GF-D8 (cell line): ENCODE results near the gene CCN2.

Experiments used
- DNase-seq: peaks from one replicate; lab custom pipeline; 2025; lab: John Stamatoyannopoulos, UW

Gene CCN2

DNA sequence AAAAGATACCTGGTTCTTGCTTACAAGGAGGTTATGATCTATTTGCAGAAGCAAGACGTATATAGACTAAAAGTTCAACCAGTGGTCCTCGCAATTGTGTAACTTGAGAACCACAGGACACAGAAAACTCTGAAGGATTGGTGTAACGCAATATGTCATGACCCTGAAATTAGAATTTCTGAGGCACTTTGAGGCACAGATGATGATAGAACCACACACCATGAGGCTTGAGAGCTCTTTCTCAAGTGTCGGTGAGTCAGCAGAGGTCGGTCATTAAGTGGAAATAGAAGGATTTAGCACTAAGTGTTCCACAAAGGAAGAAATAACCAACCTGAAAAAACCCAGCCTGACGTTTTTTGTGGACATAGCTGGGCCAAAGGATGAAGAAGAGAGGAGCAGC lies 15.3 kb upstream of the CCN2 start:
- no peak for DNase-seq

- DNase-seq = no peak
Measured at GRCh38 chr6:131963063-131963462, 11.9 kb upstream of the CCN2 start.

DNA sequence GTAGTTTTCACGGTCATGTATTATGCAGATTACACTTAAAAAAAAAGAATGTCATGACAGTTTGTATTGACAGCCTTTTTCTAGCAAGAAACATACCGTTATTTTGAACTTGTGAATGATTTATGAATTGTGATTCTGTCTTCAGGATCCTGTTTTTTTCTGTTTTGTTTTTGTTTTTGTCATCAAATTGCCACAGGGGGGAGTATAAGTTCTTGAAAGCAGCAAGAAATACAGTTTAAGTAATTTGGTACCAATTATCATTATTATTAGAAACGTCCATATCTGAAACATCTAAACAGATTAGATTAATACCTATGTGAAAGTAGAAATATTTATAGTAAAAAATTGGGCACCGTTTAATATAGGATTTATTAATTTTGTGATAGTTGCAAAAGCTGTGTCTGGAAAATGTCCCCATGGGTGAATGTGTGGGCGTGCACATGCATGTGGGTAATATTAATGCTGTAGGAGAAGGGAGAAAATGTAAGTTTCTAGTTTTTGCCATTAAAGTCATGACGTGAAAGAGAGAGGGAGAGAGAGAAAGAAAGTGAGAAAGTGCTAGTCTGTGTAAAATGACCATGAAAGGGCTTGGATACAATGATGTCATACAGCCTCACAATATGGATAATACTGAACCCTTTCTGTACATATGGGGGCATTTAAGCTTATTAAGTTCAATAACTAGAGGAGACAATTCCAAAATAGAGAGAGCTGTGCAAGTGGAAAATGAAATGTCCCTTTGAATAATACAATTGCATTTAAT lies 9.4 kb upstream of the CCN2 start:
- no peak for DNase-seq

DNA sequence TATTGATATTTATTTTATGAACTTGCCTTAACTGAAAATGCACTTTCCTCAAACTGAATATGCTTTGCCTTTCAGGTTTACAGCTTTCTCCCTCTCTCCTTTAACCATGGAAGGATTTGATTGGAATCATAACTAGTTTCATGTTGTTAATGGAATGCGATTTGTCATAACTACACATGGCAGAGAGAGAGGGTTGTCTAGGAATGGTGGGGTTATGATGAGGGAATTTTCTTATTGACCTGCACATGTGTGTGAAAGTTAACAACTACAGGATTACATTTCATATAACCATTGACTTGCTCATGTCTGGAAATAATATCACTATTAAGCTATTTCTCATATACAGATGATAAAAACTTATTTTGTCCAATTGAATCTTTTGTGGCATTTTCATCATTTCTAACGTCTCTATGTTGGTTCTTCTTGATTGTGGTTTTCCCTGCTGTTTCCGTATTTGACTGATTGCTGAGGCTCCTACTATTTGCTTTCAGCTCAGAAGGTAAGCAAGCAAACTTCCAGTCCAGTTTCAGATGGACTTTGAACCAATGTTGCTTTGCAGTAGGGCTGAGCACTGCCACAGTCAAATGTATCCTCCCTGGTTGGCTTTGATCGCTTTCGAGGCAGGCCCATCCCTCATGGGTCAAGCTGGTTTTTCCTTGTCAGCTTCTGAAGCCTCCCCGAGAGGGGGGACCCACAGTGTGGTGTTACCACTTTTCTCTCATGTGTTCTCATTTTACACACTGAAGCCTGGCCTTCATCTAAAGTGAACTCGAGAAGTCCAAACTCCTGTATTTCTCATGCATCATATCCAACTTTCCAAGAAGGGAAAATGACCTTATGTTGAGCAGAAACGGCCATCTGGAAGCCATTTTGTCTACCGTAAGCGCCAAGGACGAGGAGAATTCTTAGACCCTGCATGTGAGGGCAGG lies 7.6 kb upstream of the CCN2 start:
- no peak for DNase-seq

DNA sequence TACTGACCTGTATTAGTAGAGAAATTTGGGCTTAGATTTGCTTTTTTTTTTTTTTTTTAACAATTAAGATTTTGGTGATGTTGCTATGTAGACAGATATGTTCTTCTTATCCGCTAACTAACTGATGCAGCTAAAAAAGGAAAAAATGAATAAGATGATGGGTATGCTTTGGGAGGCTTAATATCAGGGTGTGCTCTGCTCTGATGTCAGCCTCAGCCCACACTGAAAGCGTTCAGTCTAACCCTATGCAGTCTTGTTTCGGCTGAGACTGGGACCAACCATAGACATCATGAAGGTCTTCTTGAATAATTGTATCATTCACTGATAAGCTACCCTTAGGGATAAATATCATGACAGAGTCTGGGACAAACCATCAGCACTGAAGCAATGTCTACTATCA lies 6.9 kb upstream of the CCN2 start:
- DNase-seq = no peak

DNA sequence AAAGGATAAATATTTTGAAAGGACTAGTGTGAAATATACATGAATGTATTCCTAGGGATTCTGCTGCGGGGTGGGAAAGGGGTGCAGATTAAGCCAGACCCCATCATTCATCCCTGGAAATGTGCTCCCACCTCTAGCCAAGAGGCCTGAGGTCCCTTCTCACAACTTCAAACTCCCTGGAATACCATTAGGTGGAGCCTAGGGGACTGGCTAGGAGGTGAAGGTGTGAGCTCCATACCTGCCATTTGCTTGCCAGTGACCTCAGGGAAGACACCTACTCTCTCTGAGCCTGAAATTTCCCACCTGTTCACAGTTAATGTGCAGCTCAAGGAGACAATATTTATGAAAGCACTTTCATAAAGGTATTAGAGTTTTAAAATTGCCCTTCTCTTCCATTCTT lies 4.7 kb upstream of the CCN2 start:
- DNase-seq = no peak

DNA sequence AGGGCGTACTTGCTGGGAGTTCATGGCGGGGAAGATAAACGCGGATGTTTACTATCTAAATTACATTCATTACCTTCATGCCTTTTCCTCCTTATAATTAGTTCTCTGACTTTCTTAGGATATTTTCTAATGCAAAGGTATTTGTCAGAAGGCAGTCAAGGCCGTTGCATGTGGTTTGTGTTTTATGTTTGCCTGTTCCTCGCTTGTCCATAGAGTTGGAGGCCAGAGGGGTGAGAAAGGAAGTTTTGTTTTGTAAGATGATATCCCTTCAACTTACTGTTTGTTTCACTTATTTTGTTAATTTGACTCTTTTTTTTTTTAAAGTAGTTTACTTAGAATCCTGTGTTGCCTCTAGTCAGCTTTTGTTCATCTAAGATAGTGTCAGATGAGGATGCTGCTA lies 4.0 kb upstream of the CCN2 start:
- DNase-seq = no peak

- DNase-seq = no peak
Measured at GRCh38 chr6:131954775-131955107, 3.6 kb upstream of the CCN2 start.

DNA sequence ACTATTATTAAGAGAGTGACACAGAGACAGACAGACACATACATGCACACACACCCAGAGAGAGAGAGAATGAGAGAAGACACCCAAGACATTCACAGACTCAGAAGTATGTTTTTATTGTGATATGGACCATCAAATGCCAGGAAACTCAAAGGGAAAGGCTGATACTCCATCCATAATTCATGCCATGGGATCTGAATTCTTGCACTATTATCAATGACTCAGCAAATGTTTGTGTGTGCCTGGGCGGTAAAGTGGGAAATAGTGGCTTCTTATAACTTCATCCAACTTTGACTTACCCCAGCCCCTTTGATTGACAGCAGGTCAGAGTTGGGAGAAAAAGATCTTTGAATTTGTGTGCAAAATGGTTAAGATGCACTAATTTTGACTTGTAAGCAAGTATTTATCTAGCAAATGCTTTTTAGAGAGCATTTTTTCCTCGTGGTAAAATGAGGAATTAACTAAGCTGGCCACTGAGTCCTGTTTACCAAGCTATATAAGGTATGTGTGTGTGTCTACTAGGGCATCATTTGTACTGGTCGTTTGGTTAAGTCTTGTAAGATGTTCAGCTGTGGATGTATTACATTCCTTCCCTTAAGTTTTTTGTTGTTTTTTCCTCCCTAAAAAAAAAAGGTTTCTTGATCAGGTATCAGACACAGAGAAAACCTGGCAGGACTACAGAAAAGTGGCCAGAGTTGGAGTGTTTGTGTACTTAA lies 3.0 kb upstream of the CCN2 start:
- DNase-seq = no peak

DNA sequence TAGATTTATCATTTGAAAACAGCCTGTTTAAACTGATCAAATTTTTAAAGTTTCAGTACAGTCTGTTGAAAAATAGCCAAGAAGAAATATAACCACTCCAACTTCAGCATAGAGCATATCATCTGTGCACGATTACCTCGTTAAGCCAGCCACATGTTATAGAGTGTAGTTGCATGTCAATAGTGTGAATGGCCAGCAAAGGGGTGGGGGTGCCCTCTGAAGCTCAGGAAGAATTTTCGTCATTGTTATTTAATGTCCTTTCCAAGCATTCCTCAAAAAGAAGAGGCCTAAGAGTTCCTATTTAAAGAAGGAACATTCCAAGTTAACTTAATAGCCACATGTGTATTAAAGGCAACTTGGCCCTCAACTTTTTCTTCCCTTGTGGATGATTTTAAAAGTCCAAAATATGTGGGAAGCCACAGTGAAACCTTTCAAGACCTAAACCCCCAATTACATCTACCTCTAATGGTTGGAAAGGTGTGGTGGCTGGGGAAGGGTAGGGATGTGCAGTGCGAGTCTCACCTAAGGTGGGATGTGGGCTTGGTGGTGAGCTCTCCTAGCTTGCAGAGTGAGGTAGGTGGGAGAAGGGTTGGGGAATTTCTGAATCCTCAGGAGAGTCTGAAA lies 1.8 kb upstream of the CCN2 start:
- DNase-seq = no peak

GRCh38 chr6:131951576-131952230 lies 531 bp upstream of the CCN2 start:
- DNase-seq = no peak

GRCh38 chr6:131949909-131950766 lies 1.0 kb downstream of the CCN2 start:
- no peak for DNase-seq

DNA sequence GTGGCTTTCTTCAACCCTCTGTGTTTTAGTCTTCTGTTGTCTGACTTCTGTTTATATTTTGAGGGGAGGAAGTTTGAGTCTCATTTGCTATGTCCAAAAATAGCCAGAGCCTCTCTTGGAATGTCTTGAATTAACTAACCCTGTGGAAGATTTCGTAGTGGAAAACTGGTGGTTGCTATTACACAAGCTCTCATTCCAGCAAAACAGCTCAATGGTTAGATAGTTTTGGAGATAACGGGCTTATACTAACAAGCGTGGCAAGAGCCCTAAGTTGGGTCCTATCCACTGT lies 1.6 kb downstream of the CCN2 start:
- no peak for DNase-seq

DNA sequence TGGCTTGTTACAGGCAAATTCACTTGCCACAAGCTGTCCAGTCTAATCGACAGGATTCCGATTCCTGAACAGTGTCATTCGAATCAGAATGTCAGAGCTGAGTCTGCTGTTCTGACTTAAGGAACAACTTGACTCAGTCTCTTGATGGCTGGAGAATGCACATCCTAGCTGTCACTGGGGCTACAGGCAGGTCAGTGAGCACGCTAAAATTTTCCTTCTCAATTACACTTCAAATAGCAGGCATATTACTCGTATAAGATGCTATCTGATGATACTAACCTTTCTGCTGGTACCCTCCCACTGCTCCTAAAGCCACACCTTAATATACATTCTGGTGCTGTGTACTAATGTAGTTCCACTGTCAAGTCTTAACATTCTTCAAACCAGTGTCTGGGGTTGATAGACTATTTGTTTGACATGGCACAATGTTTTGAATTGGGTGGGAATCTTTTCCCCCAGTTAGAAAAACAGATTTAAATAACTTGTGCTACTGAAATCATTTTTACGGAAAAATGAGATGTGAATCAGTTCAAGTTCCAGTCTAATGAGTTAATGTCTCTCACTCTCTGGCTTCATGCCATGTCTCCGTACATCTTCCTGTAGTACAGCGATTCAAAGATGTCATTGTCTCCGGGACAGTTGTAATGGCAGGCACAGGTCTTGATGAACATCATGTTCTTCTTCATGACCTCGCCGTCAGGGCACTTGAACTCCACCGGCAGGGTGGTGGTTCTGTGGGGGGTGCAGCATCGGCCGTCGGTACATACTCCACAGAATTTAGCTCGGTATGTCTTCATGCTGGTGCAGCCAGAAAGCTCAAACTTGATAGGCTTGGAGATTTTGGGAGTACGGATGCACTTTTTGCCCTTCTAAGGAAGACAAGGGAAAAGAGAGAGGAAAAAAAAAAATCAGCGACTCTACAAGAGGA lies 2.2 kb downstream of the CCN2 start:
- DNase-seq = no peak

GRCh38 chr6:131947986-131948661 lies 3.0 kb downstream of the CCN2 start:
- DNase-seq = no peak

- no peak for DNase-seq
Measured at GRCh38 chr6:131946992-131947955, 3.9 kb downstream of the CCN2 start.

DNA sequence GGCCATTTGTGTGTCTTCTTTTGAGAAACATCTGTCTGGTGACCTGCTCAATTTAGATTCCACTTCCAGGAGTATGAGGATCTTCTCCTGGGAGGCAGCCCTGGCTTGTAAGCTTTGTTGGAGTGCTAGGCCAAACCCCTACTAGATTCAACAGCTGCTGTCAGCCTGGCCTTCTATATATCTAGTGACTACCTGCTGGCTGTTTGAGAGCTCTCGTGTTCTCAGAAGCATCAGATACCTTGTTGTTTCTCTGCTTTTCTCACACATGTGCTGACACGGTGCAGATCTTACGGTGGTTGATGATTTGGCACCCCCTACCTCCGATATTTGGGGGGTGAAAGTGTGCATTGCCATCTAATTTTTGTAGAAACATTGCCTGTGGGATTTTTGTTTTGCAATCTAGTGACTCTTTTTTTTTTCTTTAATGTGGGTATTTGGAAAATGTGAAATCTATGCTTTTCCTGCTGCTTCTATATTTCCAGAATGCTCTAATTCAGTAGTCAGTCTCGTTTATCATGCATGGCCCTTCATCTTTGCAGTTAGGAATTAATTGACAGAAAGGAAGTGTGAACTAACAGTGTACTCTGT lies 4.7 kb downstream of the CCN2 start:
- no peak for DNase-seq

DNA sequence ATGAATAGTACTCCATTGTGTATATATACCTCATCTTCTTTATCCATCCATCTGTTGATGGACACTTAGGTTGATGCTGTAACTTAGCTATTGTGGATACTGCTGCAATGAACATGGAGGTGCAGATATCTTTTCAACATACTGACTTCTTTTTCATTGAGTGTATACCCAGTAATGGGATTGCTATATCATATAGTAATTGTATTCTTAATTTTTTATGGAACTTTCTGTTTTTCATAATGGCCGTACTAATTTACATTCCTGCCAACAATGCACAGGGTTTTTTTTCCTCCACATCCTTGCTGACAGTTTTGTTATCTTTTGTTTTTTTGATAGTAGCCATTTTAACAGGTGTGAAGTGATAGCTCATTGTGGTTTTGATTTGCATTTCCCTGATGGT lies 5.2 kb downstream of the CCN2 start:
- DNase-seq = no peak
